ENCODE data around the gene SSH3. TPM values are rescaled to one million over a fixed set of nuclear protein-coding genes. Genes with fewer than 3 reads are reported as not detected.

The SSH3 gene
- total RNA-seq, 1 donor from 2014 or later: 7.6 TPM

DNA sequence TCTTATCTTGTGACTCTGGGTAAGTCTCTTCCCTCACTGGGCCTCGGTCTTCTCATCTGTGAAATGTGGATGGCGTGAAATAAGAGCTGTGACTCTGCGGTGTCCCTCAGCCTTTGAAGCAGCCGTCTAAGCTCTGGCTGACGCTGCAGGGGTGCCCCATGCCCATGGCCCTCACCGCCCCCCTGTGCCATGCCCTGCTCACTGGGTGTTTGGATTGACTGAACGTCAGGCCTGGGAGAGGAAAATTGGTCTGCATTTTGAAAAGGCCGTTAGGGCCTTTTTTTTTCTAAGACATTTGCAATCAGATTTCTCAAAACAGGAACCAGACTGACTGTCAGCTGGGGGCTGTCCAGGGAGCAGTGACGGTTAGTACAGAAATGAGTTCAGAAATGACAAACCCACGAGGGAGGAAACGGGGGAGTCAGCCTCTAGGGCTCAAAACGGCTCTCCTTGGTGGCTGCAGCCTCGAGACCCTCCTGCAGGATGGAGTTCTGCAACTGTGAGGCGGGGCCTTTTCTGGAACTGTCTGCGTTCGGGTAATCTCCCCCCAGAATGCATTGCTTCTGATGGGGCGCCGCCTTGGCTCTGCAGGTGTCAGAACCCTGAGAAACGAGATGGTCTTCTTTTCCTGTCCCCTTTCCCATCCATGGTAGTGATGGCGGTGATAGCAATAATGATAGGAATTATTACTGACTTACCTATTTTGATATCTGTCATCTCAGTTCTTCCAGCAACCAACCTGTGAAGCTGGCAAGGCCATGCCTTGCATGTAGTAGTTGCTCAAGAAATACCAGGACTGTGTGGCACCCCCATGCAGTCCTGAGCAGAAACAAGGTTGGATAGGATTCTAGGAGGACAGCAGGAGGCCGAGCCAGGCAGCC is 35.0 kb upstream of the SSH3 start:
- DNase-seq (ENCODE audit: low read depth, low spot score): no peak

DNA sequence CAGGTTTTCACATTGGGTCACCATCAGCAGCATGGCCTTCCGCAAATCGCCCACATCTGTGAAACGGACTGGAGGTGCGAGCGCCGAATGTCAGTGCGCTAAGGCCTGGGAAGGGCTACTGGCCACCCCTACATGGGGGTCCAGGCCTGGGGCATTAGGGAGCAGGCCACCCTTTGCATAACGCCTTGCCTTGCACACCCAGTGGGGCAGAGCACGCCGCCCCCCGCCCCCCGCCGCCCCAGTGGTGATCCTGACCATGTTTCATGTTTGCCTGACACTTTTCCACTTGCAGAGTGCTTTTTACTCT is 34.4 kb upstream of the SSH3 start:
- no peak for DNase-seq (ENCODE audit: low read depth, low spot score)

DNA sequence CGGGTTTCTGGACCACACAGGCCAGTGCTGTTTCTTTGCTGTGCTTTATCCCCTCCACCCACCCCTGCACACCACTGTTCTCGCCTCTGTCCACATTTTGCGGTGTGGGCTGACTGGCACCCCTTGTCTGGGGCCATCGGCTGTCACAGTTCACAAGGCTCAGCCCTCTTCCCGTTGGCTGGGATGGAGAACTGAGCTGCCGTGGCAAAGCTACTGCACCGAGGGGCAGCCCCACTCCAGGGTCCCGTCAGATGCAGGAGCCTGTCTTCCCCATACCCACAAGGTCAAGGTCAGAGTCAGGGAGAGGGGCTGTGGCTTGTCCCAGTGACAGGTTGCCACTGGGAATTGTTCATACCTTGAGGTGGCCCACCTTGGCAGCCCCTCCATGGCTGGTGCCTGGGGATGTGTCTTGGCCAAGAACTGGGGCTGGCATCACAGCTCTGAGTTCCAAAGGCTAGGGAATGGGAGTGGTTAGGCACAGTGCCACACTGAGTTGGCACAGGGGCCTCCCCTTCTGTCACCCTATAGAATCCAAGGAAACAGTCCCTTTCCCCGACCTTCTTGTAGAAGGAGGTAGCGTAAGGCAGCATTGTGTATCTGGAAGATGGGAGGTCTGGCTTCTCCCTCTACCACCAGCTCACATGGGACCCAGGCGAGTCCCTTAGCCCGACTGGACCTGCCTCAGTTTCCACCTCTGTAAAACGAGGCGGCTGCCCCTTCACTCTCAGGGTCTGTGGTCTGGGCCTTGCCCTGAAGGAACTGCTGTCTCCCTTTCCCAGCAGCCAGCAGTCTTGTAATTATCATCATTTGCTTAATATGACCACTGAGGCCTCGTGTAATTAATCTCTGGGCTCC is 33.7 kb upstream of the SSH3 start:
- DNase-seq (ENCODE audit: low read depth, low spot score): no peak

DNA sequence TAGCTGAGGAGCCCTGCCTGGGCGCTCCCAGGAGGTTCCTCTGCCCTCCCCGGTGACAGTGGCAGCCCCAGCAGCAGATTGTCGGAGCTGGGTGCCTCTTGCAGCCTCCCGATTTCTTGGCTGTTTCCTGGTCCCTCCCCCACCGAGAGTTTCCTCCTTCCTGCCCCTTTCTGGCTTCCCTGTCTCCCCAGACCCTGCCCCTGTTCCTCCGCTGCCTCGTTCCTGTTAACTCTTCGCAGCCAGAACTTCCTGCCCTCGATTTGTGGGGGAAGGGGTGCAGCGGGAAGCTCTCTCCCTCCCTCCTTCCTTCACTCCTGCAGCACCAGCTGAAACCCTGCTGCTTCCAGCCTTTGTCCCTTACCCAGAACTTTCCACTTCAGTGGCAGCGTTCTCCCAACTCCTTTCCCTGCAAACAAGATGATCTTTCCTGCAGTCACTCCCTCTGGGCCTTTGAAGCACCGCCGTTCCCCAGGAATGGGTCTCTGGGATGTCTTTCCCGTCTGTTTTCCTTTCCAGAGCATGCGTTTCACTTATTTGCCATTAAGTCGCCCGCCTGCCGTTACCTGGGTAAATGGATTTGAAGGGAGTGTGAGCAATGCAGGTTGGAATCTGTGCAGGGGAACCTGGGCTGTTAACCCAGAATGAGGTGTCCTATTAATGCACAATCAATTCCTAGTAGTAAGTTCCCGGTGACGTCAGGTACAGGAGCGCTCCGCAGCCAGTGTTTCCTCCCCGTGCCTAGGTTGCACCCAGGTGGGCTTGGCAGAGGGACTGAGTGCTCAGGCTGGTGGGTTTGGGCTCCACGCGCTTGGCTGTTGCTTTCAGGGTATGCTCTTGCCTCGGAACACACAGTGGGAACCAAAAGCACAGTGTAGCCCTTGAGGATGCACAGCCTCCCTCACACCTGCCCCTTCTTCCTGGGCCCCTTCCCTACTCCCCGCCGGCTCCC is 32.8 kb upstream of the SSH3 start:
- DNase-seq (ENCODE audit: low read depth, low spot score): no peak

DNA sequence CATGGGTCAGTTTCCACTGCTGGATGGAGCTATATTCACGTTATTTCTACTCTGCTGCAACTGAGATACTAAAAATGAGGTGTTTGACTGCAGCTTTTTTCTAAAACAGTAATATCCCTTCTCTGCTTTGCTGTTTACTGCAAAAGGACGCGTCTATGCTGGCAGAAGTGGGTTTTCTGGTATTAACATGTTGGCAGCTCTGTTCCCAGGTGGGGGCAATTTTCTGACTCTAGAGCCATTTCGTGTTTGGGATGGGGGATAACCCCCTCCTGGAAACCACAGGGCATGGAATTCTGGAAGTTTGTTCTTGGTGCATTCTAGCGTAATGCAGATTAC is 32.2 kb upstream of the SSH3 start:
- DNase-seq (ENCODE audit: low read depth, low spot score): no peak

DNA sequence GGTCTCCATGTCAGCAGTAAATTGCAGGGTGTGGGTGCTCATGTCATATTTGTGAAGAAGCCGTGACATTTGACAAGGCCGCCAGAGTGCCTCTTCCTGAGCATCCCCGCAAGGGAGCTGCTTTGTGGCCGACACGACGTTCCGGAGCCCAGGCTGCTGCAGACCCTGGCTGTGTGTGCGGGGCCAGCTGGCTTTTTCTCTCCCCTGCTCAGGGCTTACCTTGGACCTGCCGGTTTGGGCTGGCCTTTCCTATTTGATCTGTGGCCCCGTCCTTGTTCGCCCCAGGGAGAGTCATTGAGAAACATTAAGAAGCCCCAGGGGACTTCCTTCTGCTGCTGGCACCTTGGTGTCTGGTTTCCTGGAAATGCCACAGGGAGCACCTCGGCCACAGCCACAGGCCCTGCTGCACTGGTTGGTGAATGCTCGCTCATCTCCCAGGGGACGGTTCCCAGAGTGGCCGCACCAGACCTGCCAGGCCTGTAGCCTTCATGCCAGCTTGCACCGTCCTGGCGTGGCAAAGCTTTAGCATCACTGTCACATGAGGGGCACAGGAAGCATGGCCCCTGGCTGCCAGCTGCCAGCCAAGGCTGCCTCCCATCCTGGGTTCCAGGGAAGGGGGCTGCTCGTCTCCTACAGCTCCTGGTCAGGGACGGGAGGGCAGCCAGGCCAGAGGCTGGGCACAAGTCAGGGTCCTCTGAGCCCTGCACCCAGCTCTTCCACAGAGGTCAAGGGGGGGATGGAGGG is 31.6 kb upstream of the SSH3 start:
- DNase-seq (ENCODE audit: low read depth, low spot score): no peak

DNA sequence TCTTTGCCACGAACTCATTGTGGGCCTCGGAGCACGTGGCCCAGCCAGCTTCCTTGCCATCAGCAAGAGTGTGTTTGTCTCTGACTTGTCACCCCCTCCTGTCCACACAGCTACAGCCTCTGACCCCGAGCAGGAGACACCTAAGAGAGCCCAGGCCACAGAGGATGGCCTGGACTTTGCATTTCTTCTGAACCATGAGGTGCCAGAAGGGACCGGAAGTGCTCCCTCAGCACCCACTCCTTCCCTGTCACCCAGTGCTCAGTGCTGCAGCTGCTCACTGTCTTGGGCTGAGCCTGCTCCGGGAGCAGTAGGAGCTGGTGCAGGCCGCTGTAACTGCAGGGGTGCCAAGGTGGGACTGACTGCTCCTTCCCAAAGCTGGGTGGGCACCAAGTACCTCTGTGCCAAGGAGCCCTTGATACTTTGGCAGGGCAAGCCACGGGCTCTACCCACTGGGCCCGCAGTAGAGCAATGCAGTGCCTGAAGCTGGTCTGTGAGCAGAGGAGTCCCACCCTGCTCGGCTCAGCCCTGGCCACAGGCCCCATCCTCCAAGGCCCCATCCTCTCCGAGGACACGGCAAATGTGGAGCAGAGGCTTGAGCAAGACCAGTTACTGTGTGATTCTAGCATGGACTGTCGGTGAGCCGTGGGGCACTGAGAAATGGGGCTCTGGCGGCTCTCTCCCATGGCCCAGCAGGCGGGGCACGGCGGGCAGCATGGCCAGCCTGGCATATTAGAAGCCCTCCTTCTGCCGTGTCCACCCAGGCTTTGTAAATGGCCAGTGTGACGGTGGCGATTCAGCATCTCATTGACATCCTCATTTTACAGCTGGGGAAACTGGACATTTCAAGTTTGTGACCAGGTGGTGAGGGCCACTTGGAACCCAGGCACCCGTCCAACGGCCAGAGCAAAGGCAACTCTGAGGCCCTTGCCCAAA is 30.7 kb upstream of the SSH3 start:
- no peak for DNase-seq (ENCODE audit: low read depth, low spot score)

DNA sequence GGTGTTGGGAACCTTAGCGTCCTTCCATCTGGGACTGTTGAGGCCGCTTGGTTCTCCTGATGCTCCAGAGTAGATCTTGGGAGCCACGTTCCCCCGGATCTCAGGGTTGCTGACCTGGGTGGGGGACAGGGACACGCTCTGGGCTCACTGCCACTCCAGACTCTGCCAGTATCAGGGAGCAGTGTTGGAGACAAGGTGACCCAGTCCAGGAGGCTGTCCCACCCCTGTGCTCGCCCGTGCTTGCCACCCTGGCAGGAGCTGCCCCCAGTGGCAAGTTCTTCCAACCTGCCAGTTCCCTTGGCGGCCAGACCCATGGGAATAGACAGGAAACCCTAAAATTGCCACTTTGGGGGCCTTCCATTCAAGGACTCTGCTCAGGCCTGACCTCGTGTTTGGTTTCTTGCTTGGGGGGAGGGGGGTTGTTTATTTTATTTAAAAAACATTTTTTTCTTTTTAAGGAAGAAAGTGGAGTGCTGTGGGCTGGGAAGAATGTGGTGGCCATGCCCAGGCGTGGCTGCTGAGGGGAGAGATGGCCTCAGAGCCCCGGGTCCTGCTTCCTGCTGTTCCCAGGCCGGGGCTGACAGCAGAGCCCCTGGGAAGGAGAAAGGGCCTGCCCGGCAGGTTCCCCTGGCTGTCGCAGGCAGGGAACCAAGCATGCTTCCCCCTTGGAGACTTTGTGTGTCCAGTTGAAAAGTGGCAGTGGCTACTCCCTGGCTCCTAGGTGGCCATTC is 29.9 kb upstream of the SSH3 start:
- no peak for DNase-seq (ENCODE audit: low read depth, low spot score)

DNA sequence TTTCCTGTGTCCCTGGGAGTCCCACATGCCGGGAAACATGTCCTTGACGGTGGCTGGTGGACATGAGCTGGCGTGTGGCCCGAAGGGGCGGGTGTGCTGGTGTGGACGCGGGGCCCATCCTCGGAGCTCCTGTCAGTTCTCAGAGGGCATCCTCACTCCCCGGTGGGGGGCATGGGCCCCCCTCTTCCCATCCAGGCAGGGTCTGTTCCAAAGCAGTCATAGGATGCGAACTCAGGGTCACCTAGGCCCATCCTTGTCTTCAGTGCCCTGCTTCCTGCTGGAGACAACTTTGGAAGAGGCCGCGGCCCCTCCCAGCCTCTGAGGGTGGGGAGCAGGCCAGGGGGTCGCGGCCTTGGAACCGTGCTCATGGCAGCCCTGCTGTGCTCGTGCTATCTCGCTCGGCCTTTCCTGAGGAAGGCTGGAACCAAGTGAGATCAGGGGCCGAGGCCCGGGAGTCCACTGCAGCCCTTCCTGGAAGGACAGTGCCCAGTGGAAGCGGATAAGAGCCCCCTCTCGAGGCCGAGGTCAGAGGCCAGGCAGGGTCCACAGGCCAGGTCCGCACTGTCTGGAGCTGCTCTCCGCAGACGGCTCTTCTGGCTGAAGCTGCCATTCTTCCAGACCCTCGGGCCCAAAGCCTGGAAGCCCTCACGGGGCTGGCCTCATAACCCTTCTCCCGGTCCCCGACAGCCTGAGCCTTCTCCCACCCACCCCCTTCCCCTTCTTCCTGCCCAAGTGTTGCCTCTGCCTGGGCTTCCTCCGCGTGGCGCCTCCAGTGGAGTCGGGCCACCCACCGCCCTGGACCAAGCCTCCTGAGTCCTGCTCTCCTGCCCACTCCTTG is 28.3 kb upstream of the SSH3 start:
- DNase-seq (ENCODE audit: low read depth, low spot score): no peak

DNA sequence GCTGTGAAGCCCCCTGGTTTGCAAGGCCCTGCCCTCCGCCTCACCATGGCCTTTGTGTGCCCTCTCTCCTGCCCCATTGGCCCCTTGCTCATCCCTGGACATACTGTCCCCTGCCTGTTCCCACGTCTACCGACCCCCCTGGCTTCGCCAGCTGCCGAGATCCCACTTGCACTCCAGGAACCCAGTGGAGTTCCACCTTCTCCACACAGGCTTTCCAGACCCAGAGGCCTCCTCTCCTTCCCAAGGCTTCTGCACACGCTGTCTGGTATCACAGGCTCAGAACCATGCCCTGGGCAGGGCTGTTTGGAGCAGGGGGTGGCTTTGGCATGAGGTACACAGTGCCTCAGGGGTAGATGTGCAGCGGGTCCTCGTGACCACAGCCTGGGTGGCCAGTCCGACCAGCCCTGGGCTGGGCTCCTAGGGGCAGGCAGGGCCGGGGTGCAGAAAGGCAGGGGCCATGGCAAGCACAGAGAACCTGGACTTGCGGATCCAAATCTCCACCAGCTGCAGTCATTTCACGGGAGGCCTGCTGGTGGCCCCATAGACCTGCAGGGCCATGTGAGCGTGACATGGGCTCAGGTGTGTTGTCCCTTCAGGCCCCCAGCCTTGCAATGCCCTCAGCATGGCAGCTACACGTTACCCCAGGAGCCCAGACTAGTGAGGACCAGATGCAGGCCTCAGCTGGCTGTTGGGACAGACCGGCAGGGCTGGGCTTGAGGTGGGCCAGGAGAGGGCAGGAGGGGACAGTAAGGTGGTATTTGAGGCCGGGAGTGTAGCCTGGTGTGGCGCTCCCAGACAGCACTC is 27.5 kb upstream of the SSH3 start:
- no peak for DNase-seq (ENCODE audit: low read depth, low spot score)

DNA sequence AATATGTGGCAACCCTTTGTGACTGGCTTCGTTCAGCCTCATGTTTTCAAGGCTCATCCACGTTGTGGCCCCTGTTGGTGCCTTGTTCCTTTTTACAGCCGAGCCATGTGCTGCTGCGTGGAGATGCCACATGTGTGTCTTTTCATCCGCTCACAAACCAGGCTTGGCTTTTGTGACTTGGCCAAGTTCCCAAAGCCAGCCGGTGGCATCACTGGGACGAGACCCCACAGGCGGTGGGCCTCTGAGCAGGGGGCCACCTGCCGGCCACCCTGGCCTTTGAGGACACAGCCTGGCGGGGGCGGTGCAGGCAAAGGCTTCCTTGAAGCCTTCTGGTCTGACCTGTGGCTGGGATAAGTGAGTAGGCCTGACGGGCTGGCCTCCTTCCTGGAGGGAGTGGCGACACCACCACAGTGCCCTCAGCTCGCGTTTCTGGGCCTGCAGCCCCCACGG is 26.5 kb upstream of the SSH3 start:
- no peak for DNase-seq (ENCODE audit: low read depth, low spot score)

DNA sequence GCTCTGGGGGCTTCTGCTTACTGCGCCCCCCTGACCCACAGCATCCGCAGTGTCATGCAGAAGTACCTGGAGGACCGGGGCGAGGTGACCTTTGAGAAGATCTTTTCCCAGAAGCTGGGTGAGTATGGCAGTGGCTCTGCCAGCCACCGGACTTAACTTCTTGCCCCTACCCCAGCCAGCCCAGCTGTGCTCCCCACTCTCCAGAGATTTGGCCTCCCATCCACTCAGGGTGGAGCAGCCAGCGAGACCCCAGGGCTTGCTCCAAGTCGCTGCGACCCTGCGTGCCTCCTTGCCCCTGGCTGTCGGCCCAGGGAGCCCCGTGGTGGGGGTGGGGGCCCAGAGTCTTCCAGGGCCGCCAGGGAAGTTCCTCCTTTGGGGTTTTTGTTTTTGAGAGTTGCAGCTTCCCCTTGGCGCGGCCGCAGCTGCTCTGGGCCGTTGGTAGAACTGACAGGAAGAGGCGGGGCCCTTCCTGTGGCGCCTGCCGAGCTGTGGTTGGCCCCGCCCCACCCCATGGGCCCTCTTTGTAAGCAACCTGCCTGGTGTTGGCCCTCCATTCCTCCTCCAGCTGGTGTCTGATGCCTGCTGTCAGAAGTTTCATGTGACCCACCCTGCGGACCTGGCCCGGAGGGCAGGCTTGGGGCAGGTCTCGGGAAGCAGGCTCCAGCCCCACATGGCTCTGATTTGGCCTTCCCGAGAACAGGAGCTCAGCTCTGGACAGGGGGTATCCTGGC is 25.9 kb upstream of the SSH3 start:
- peak; percentile 52 for DNase-seq (ENCODE audit: low read depth, low spot score)

DNA sequence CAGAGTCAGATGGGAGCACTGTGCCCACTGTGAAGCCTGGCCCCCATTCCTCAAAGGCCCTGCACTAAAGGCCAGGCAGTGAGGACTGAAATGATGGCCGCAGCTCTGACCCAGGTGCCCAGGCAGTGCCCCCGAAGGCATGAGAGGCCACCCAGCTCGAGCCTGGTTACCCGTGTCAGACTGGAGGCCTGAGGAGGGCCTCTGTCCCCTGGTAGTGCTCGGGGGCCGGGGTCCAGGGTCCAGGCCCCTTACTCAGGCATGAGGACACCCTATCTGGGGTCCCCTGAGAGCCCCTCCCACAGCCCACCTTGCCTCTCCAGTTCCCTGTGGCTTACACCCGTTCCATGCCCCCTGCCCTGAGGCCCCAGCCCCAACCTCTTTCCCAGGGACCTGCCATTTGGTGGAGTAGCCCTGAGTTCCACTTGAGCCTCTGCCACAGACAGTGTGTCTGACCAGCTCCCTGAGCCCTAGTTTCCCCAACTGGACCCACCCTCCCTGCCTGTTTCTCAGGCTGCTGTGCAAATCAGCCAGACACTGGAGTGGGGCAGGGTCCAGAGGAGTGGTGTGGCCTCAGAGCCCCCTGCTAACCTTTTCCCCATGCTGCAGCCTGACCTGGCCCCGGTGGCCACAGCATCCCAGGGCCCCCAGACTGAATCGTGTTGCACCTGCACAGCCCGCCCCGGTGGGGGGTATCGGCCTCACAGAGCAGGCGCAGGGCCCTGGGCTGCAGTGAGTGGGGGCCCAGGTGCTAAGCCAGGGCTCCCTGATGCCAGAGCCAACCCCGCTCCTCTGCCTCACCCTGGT is 25.0 kb upstream of the SSH3 start:
- no peak for DNase-seq (ENCODE audit: low read depth, low spot score)

DNA sequence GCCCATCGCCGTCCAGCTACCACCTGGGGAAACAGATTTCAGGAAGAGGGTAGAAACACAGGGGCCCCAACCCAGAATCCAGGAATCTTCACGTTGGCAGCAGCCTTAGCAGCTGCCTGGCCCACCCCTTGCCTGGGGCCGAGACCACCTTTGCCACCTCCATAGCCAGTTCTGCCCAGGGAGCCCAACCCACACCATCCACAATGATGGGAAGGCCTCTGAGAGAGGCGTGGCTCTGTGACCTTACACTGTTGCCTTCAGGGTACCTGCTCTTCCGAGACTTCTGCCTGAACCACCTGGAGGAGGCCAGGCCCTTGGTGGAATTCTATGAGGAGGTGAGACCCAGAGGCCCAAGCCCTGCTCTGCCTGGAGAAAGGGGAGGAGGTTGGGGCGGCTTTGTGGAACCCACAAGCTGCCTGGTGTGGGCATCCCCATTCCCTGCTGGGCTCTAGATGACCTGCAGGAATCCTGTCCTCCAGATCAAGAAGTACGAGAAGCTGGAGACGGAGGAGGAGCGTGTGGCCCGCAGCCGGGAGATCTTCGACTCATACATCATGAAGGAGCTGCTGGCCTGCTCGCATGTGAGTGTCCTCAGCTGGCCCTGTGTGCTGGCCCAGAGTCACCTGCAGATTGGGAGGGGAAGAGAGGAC is 24.3 kb upstream of the SSH3 start:
- no peak for DNase-seq (ENCODE audit: low read depth, low spot score)

DNA sequence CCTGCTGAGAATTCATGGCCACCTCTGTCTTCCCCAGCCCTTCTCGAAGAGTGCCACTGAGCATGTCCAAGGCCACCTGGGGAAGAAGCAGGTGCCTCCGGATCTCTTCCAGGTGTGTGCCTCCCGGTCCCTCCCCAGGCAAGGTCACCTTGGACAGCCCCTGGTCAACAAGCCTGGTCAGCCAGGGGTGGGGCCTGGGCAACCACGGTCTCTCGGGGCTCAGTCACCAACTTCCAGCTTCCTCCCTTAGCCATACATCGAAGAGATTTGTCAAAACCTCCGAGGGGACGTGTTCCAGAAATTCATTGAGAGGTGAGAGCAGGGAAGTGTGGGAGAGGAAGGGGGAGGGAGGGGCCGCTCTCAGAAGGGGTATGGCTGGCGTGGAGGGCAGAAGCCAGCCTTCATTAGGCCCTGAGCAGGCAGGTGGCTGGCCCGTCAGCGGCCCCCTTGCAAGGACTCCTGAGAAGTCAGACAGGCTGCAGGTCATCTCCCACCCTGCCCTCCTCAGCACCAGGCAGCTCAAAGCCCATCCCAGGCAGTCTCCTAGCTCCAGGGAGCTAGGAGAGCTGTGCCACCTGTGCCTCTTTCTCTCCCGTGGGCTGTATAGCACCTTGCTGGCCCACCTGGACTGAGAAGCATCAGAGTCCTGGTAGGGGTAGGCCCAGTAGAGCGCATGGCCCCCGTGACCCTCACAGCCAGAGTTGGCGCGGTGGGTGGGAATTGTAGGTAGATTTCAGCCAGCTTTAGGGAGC is 23.6 kb upstream of the SSH3 start:
- DNase-seq (ENCODE audit: low read depth, low spot score): no peak

All from pulmonary artery endothelial cell (primary cell).